HepG2 (cell line): ENCODE measurements around the gene PRR19. TPM values are rescaled to one million over a fixed set of nuclear protein-coding genes. Genes with fewer than 3 reads are reported as not detected.
A peak's percentile ranks its signal among the peaks of the same experiment; 100 is the strongest.

Experiments used
- KDM6A ChIP-seq: IDR thresholded peaks from 2 replicates; pipeline ENCODE4 v1.6.1; 2016; ENCODE audit warnings: low read depth
- MTF1 ChIP-seq: sonication (generic); formaldehyde crosslinking; IDR thresholded peaks from 2 replicates; pipeline ENCODE4 v1.5.0; 2020; ENCODE audit warnings: missing genetic modification reagents
- PAWR ChIP-seq: sonication (generic); formaldehyde crosslinking; IDR thresholded peaks from 2 replicates; pipeline ENCODE4 v1.4.0; 2020; ENCODE audit warnings: missing genetic modification reagents, mild to moderate bottlenecking, borderline replicate concordance
- SPEN ChIP-seq: sonication (generic); formaldehyde crosslinking; IDR thresholded peaks from 2 replicates; pipeline ENCODE4 v1.5.1; 2020; ENCODE audit warnings: low read depth, mild to moderate bottlenecking, missing genetic modification reagents
- SSRP1 ChIP-seq: IDR thresholded peaks from 2 replicates; pipeline ENCODE4 v1.6.1; 2016; ENCODE audit warnings: control low read depth
- TAF15 ChIP-seq: fragments of 200-400 bp; formaldehyde crosslinking; IDR thresholded peaks from one replicate; pipeline ENCODE4 v1.6.1; 2018; ENCODE audit warnings: mild to moderate bottlenecking, low read depth, low read length; ENCODE audit not compliant: poor library complexity, severe bottlenecking
- TSC22D2 ChIP-seq: sonication (generic); formaldehyde crosslinking; IDR thresholded peaks from 2 replicates; pipeline ENCODE4 v1.5.1; 2020; ENCODE audit warnings: missing genetic modification reagents, mild to moderate bottlenecking, borderline replicate concordance
- ZBTB21 ChIP-seq: sonication (generic); formaldehyde crosslinking; IDR thresholded peaks from 2 replicates; pipeline ENCODE4 v1.4.0; 2020; ENCODE audit warnings: missing genetic modification reagents
- ZKSCAN1 ChIP-seq: fragments of 150-350 bp; IDR thresholded peaks from 2 replicates; pipeline ENCODE4 v1.6.1; 2014; ENCODE audit warnings: low read length
- ZNF10 ChIP-seq: sonication (generic); formaldehyde crosslinking; IDR thresholded peaks from 2 replicates; pipeline ENCODE4 v1.4.0; 2020; ENCODE audit warnings: mild to moderate bottlenecking, low read depth, missing genetic modification reagents, borderline replicate concordance
- ZNF160 ChIP-seq: sonication (generic); formaldehyde crosslinking; IDR thresholded peaks from 2 replicates; pipeline ENCODE4 v1.8.0; 2022; ENCODE audit warnings: mild to moderate bottlenecking, inconsistent platforms, missing genetic modification reagents
- ZNF234 ChIP-seq: sonication (generic); formaldehyde crosslinking; conservative IDR thresholded peaks from 2 replicates; pipeline ENCODE4 v1.5.1; 2020; ENCODE audit warnings: mild to moderate bottlenecking, missing genetic modification reagents
- ZNF589 ChIP-seq: sonication (generic); formaldehyde crosslinking; conservative IDR thresholded peaks from 2 replicates; pipeline ENCODE4 v1.8.0; 2022; ENCODE audit warnings: mild to moderate bottlenecking, moderate library complexity, missing genetic modification reagents
- ZNF761 ChIP-seq: sonication (generic); formaldehyde crosslinking; conservative IDR thresholded peaks from 2 replicates; pipeline ENCODE4 v1.4.0; 2020; ENCODE audit warnings: mild to moderate bottlenecking, missing genetic modification reagents
- polyA plus RNA-seq, 8 experiments: library from polyadenylated mRNA; depleted of rRNA in 3 of 8; stranded (reverse) in 7 of 8; unstranded in 1 of 8; fragments of >200 nt; fragmentation: Illumina TruSeq in 4 of 8; extraction: Trizol in 4 of 8; gene quantifications; 2 replicates each; pipeline versions ENCODE4 v1.2.1 to v1.2.3, GENCODE V29; 2011 to 2016; ENCODE audit warnings: low read depth in 4 of 8, missing spikeins in 1 of 8, mixed read lengths in 1 of 8; ENCODE audit not compliant: insufficient read depth in 1 of 8
- total RNA-seq, 5 experiments: library from RNA; depleted of rRNA; stranded (reverse); fragments of >200 nt; fragmentation: Illumina TruSeq; extraction: Trizol; gene quantifications; 2 replicates each; pipeline ENCODE4 v1.2.3, GENCODE V29; 2016; ENCODE audit warnings: low read depth in 1 of 5
- TF ChIP-seq, protein P1 (sequence below): sonication (generic); formaldehyde crosslinking; IDR thresholded peaks from 2 replicates; pipeline ENCODE4 v1.5.0; 2020; ENCODE audit warnings: missing genetic modification reagents
- TF ChIP-seq, protein P2 (sequence below): sonication (generic); formaldehyde crosslinking; IDR thresholded peaks from 2 replicates; pipeline ENCODE4 v1.8.1; 2022; ENCODE audit warnings: low read depth, mild to moderate bottlenecking, missing genetic modification reagents
- TF ChIP-seq, protein P3 (sequence below): sonication (generic); formaldehyde crosslinking; IDR thresholded peaks from 2 replicates; pipeline ENCODE4 v1.5.1; 2020; ENCODE audit warnings: missing genetic modification reagents, mild to moderate bottlenecking, borderline replicate concordance
- TF ChIP-seq, protein P4 (sequence below): sonication (generic); formaldehyde crosslinking; IDR thresholded peaks from 2 replicates; pipeline ENCODE4 v1.4.0; 2020; ENCODE audit warnings: low read depth, mild to moderate bottlenecking, missing genetic modification reagents
- TF ChIP-seq, protein P5 (sequence below): sonication (generic); formaldehyde crosslinking; conservative IDR thresholded peaks from 2 replicates; pipeline ENCODE4 v1.8.1; 2023; ENCODE audit warnings: missing genetic modification reagents
- TF ChIP-seq, protein P6 (sequence below): IDR thresholded peaks from 2 replicates; pipeline ENCODE4 v1.6.1; 2016; ENCODE audit warnings: missing compliant biosample characterization, missing genetic modification reagents, borderline replicate concordance

Gene PRR19
- total and polyA plus RNA-seq, 2 of the 13 experiments (the other 11 are each of a cell fraction or from before 2014, with no cell fraction given): 0.21 to 0.33 TPM

DNA sequence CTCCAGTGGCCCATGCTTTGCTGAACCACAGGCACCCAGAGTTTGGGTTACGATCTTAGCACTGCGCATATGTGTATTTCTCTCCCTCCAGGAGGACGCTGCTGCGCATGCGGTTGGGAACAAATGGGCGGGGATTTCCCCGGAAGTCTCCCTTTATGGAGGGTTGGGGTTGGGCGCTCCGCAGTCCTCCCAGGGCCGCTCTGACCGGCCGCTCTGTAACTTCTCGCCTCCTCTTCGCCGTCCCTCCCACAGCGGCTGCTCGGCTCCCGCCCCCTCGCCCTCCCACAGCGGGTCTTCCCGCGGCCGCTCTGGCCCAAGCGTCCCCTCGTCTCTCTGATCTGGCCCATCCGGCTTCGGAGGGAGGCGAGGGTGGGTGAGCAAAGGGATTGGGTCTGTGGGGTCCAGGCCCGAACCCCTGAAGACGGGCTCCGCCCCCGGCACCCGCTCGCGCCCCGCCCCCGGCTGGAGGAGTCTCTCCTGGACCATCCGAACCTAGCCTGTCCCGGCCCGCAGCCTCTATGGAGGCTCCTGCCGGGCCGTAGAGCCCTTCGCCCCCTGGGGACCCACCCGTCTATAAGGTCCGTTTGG, 23.5 kb downstream of the PRR19 start, which contains the start of gene MEGF8 (continued):
- no peak for TF ChIP-seq ZNF10
- TF ChIP-seq, protein P1, sequence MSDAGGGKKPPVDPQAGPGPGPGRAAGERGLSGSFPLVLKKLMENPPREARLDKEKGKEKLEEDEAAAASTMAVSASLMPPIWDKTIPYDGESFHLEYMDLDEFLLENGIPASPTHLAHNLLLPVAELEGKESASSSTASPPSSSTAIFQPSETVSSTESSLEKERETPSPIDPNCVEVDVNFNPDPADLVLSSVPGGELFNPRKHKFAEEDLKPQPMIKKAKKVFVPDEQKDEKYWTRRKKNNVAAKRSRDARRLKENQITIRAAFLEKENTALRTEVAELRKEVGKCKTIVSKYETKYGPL (CRISPR knock-in tag): no peak
- peak; percentile 56; the same call in 1 of the 2 replicates for TF ChIP-seq SSRP1 (CRISPR knock-in tag)
- TF ChIP-seq, protein P2, sequence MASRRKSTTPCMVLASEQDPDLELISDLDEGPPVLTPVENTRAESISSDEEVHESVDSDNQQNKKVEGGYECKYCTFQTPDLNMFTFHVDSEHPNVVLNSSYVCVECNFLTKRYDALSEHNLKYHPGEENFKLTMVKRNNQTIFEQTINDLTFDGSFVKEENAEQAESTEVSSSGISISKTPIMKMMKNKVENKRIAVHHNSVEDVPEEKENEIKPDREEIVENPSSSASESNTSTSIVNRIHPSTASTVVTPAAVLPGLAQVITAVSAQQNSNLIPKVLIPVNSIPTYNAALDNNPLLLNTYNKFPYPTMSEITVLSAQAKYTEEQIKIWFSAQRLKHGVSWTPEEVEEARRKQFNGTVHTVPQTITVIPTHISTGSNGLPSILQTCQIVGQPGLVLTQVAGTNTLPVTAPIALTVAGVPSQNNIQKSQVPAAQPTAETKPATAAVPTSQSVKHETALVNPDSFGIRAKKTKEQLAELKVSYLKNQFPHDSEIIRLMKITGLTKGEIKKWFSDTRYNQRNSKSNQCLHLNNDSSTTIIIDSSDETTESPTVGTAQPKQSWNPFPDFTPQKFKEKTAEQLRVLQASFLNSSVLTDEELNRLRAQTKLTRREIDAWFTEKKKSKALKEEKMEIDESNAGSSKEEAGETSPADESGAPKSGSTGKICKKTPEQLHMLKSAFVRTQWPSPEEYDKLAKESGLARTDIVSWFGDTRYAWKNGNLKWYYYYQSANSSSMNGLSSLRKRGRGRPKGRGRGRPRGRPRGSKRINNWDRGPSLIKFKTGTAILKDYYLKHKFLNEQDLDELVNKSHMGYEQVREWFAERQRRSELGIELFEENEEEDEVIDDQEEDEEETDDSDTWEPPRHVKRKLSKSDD (CRISPR knock-in tag): peak; percentile 45; the same call in 1 of the 2 replicates
- TF ChIP-seq, protein P3, sequence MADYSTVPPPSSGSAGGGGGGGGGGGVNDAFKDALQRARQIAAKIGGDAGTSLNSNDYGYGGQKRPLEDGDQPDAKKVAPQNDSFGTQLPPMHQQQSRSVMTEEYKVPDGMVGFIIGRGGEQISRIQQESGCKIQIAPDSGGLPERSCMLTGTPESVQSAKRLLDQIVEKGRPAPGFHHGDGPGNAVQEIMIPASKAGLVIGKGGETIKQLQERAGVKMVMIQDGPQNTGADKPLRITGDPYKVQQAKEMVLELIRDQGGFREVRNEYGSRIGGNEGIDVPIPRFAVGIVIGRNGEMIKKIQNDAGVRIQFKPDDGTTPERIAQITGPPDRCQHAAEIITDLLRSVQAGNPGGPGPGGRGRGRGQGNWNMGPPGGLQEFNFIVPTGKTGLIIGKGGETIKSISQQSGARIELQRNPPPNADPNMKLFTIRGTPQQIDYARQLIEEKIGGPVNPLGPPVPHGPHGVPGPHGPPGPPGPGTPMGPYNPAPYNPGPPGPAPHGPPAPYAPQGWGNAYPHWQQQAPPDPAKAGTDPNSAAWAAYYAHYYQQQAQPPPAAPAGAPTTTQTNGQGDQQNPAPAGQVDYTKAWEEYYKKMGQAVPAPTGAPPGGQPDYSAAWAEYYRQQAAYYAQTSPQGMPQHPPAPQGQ (CRISPR knock-in tag): no peak
- TF ChIP-seq, protein P4, sequence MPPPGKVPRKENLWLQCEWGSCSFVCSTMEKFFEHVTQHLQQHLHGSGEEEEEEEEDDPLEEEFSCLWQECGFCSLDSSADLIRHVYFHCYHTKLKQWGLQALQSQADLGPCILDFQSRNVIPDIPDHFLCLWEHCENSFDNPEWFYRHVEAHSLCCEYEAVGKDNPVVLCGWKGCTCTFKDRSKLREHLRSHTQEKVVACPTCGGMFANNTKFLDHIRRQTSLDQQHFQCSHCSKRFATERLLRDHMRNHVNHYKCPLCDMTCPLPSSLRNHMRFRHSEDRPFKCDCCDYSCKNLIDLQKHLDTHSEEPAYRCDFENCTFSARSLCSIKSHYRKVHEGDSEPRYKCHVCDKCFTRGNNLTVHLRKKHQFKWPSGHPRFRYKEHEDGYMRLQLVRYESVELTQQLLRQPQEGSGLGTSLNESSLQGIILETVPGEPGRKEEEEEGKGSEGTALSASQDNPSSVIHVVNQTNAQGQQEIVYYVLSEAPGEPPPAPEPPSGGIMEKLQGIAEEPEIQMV: 0 out of 2 replicates have a peak, but pooled peaks have one; percentile 50
- no peak for TF ChIP-seq TSC22D2 (CRISPR knock-in tag)
- no peak for TF ChIP-seq PAWR (CRISPR knock-in tag)
- TF ChIP-seq, protein P5, sequence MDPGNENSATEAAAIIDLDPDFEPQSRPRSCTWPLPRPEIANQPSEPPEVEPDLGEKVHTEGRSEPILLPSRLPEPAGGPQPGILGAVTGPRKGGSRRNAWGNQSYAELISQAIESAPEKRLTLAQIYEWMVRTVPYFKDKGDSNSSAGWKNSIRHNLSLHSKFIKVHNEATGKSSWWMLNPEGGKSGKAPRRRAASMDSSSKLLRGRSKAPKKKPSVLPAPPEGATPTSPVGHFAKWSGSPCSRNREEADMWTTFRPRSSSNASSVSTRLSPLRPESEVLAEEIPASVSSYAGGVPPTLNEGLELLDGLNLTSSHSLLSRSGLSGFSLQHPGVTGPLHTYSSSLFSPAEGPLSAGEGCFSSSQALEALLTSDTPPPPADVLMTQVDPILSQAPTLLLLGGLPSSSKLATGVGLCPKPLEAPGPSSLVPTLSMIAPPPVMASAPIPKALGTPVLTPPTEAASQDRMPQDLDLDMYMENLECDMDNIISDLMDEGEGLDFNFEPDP (CRISPR knock-in tag): no peak
- no peak for TF ChIP-seq ZBTB21 (CRISPR knock-in tag)
- TF ChIP-seq ZNF160: no peak
- TF ChIP-seq, protein P6, sequence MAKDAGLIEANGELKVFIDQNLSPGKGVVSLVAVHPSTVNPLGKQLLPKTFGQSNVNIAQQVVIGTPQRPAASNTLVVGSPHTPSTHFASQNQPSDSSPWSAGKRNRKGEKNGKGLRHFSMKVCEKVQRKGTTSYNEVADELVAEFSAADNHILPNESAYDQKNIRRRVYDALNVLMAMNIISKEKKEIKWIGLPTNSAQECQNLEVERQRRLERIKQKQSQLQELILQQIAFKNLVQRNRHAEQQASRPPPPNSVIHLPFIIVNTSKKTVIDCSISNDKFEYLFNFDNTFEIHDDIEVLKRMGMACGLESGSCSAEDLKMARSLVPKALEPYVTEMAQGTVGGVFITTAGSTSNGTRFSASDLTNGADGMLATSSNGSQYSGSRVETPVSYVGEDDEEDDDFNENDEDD: 0 out of 2 replicates have a peak, but pooled peaks have one; percentile 33
- no peak for TF ChIP-seq TAF15
- no peak; the same call in 1 of the 2 replicates for TF ChIP-seq ZNF589 (CRISPR knock-in tag)
- no peak for TF ChIP-seq ZKSCAN1
- no peak for TF ChIP-seq MTF1 (CRISPR knock-in tag)
- no peak for TF ChIP-seq ZNF234 (CRISPR knock-in tag)
- 0 out of 2 replicates have a peak, but pooled peaks have one; percentile 37 for TF ChIP-seq ZNF761 (CRISPR knock-in tag)
- peak; percentile 89 for TF ChIP-seq SPEN (CRISPR knock-in tag)
- TF ChIP-seq KDM6A (CRISPR knock-in tag): no peak
